Activated CD4-positive, alpha-beta T cell treated with anti-CD3 and anti-CD28 coated beads for 24 hours (primary cell): ENCODE measurements around the gene COL15A1.

Source experiments
- DNase-seq, 2 donors: peaks; one replicate each; pipeline ENCODE4 v3.0.0-alpha.2; 2020; ENCODE audit warnings: low read depth in 2 of 2

The COL15A1 gene

DNA sequence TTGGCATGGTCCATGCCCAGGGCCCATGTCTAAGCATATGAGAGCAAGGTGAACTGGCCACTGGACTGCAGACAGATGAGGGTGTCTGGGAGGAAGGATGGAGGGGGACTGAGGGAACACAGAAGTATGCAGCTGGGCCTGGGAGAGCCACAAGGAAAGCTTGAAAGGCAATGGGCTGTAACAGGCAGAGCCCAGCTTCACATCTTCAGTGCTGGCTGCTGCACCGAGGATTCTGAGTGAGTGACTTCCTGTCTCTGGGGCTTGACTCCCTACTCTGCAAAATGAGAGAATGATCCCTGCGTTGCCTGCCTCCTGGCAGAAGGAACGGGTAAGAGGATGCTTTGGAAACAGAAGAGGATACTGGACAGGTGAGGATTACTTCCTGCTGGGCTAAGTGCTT, 29.0 kb downstream of the COL15A1 start:
- DNase-seq, result no peak

DNA sequence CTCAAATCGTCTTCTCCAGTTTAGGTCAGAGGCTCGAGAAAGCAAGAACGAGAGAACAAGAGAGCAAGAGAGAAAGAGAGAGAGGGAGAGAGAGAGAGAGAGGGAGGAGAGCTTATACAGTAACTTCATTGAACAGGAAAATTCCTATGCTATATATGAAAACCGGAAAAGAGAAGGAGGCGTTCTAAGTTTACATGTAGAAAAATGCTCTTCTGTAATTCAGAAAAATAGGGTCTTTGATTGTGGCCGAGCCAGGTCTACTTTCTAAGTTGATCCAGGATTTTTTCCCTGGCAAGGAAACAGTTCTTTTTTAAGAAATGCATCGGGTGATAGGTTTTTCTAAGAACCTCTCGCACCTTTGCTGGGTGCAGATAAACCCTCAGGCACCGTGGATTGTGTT, 29.5 kb downstream of the COL15A1 start:
- no peak for DNase-seq

DNA sequence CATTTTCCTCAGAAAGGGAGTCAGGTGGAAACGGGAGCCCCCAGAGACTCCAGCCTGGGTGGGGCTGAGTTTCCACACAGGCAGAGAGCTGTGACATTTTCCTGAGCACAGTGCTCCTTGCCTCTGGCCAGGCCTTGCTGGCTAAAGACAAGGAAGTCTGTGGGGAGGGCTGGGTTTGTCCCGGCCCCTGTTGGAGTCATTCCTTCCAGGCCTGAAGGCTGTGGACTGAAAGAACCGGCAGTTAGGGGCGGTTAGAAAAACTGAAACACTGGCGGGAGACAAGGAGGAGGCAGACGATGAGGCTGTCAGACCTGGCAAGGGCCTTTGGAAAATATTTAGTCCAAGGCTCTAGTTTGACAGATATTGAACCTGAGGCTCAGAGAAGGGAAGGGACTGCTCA, 29.9 kb downstream of the COL15A1 start:
- DNase-seq, result no peak

DNA sequence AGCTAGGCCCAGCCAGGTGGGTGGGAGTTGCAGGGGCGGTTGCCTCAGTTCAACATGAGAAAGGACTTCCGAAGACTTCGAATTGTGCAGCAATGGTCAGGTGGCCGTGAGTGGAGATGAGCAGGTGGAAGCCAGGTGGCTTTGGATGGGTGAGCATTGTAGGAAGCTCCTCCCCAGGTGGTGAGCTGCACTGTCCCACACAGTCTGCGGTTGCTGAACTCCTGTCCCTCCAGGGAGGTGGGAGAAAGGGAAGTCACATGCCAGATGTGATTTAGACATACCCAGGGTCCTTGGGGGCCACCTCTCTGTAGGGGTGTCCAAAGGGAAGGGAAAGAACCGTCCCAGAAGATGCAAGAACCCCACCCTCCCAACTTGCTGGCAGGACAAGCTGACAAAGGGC, 30.4 kb downstream of the COL15A1 start:
- DNase-seq, result no peak

DNA sequence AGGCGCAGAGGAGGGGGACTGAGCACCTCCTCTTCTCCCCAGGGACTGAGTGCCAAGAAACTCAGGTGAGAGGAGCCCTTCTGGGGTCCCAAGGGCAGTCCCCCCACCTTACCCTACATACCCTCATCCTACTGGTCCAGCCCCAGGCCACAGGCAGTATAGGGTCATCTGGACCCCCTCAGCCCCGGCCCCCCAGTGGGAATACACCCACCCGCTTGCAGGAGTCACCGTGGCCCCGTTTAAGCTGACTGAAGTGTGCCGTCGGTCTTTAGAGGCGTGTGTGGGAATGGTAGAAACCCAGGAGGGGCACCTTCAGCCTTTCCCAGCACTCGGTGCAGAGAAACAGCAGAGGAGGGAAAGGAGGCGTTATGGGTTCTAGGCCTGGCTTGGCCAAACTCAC, 30.8 kb downstream of the COL15A1 start:
- no peak for DNase-seq

DNA sequence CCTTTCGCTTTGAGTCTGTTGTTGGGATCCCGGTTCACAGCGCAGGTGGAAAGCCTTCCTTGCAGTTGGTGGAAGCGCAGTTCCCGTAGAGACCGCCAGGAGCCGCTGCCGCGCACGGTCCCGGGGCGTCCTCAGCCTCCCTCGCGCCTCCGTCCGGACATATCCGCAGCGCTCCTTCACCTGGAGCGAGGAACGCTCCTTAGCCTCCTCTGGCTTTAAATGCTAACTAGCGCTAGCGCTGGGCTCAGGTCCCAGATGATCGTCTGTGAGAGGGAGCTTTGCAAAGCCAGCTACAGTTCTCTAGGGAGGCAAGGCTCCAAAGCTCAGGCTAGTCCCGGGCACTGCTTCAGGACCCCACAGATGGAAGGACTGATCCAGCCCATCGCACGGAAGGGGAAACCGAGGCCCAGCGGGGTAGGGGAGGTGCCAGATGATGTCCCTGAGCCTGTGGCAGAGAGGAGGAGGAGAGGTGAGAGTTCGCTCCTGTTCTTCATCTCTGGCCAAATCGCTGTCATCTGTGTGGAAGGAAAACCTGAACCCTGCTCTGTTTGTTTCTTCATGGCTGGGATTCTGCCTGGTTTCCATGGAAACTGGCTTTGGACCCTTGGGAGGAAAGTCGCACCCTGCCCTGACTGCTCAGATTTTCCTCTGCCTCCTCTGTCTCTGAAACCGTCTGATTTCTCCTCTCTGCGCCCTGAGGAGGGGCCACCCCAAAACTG, 31.4 kb downstream of the COL15A1 start:
- DNase-seq, result peak; percentile 75 to 78

DNA sequence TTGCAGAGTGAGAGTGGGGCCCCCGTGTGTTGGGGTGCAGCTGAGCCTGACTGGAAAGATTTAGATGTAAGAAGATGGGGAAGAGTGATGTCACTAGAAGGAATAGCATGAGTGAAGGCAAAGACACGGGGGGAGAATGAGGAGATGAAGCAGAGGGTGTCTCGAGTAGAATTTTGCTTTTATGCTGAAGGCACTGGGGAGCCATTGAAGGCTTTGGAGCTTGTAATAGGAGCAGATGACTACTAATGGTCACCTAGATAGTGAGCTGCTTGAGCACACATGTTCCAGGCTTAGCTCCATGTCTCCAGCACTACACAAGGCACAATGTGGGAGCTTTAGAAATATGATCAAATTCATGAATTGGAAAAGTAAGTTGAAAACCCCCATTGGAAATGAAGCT, 32.1 kb downstream of the COL15A1 start:
- DNase-seq, result no peak

DNA sequence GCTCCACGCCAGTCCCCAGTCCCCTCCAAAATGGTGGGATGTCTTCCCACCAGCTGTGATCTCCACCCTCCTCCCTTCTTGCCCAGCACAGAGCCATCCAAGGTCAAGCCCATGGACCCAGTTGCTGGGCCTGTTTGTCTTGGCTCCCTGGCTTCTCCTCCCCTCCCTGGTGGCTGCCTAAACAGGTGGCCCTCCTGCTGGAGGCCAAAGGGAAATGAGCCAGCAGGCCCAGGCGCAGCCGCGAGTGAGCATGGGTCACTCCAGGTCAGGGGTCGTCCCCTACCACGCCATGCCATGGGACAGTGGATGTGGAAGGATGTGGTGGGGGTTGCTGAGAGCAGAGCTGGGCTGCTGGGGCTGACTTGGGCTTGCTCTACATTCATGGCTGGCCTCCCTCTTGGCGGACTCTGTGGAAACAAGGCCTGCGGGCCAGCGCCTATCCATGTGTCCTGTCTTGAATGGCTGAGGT, 33.6 kb downstream of the COL15A1 start:
- no peak for DNase-seq

DNA sequence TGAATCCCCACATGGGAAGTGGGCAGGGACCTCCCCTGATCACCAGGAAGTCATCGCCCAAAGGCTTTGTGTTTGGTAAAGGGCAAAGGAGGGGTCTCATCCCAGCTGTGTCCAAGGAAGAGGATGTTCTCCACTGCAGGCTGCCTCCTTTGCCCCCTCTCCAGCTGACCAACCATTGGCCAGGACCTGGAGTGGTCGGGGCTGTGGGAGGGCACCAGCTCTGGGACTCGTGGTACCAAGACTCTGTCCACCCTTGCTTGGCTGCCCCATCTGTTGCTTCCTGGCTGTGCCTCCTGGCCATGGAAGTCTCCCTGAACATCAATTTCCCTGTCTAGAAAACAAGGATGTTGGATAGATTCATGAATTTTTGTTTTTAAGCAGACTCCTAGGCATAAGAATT, 34.1 kb downstream of the COL15A1 start:
- no peak for DNase-seq

DNA sequence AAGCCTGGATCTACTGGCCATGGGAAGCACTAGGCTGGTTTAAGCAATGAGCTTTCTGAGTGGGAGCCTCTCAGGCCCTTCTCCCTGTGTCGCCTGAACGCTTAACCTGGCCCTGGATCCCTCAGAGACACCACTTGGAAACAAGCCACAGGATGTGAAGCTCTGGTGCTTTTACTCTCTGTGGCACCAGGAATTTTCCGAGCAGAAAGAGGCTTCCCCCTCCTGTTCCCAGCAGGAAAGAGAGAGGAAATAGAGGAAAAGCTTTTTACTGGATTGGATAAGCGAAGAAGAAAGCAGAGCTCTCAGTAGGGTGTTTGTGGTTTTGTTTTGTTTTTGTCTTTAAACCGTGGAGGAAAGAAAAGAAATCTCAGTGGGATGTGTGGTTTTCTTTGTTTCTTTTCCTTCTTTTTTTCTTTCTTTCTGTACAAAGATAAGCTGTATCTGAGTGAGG, 34.5 kb downstream of the COL15A1 start:
- no peak for DNase-seq

DNA sequence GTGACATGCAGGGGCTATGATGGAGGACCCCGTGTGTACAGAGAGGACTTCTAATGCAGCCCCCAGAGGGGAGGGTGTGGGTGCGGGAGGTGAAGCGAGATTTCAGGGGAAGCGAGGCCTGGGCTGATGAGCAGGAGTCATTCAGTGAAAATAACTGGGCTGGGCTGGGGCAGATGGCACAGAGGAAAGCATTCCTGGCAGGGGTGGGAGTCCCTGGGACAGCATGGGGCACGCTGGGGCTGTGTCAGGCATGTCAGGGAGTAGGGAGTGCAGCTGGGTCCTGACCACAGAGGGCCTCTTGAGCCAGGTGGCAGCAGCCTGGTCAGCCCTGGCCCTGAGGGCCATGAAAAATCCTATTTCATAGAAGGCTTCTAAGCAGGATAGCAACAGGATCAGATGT, 36.6 kb downstream of the COL15A1 start:
- DNase-seq, result no peak

DNA sequence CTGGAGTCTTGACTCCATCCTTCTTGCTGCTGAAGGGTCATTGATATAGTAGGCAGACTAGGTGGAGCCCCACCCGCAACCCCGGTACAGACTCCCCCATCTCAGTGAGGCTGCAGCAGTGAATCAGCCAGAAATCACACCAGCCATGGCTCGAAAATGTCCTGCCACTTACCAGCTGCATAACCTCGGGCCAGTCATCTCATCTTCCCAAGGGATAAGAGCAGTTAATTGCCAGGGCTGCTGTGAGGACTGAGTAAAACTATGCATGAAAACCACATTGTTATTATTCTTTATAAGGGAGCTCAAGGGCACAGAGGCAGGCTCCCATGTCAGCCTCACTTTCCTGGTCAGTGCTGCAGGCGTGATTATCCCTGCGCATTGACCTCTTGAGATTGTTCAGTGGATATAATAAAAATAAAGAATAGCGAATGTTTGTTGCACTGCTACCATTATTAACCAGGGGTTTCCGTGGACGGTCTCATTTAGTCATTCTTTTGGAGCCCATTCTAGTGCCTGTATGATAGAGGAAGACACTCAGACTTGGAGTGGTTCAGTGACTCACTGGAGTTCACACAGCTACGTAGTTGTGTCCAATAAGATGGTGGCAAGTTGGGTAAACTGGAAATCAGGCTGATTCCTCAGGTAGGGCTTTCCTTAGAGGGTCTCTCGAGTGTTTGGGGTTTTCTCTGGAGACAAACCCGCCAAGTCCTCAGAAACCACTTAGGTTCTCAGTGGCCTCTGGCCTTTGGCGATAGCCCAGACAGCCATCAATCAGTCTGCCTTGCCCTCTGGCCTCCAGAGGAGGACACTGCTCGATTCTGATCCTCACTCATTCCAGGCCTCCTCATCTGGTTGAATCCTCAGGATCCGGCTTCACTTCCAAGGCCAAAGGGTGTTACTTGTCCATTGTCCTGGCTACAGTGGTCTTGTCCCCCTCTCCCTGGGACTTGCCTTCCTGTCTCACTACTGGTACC, 39.9 kb downstream of the COL15A1 start:
- no peak for DNase-seq

DNA sequence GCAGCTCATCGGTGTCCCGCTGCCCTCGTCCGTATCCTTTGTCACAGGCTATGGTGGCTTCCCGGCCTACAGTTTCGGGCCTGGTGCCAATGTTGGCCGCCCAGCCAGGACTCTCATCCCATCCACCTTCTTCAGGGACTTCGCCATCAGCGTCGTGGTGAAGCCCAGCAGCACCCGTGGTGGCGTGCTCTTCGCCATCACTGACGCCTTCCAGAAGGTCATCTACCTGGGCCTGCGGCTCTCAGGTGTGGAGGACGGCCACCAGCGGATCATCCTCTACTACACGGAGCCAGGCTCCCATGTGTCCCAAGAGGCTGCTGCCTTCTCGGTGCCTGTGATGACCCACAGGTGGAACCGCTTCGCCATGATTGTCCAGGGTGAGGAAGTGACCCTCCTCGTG, 41.9 kb downstream of the COL15A1 start:
- DNase-seq, result no peak

DNA sequence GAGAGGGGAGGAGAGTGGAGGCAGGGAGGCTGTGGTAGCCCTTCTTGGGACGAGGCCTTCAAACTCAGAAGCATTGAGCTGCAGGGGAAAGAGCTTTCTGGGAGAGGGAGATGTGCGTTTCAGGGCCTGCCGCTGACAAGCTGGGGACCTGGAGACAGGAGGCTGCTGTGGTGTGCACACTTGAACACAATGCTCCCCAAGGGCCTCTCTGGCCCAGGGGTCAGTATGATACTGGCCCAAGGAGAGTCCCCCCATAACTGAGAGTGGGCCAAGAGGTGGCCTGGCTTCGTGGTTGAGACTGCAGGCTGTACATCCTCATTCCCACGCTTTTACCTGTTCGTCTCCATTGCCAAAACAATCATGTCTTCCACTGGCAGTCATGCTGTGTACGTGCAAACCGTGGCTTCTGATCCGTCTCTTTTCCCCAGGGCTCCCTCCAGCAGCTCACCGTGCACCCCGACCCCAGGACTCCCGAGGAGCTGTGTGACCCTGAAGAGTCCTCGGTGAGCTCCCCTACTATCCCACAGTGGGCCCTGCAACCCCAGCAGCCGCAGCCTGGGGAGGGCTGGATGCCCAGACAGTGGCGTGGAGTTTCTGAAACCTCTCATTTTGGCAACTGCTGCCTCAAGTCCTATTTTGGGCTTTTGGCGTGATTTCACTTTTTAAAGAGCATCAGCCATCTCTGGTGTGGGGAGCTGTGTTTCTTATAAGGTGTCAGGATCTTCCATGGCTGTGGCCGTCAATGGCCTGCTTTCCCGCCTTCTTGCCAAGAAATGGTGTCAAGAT, 43.4 kb downstream of the COL15A1 start:
- DNase-seq, result no peak

DNA sequence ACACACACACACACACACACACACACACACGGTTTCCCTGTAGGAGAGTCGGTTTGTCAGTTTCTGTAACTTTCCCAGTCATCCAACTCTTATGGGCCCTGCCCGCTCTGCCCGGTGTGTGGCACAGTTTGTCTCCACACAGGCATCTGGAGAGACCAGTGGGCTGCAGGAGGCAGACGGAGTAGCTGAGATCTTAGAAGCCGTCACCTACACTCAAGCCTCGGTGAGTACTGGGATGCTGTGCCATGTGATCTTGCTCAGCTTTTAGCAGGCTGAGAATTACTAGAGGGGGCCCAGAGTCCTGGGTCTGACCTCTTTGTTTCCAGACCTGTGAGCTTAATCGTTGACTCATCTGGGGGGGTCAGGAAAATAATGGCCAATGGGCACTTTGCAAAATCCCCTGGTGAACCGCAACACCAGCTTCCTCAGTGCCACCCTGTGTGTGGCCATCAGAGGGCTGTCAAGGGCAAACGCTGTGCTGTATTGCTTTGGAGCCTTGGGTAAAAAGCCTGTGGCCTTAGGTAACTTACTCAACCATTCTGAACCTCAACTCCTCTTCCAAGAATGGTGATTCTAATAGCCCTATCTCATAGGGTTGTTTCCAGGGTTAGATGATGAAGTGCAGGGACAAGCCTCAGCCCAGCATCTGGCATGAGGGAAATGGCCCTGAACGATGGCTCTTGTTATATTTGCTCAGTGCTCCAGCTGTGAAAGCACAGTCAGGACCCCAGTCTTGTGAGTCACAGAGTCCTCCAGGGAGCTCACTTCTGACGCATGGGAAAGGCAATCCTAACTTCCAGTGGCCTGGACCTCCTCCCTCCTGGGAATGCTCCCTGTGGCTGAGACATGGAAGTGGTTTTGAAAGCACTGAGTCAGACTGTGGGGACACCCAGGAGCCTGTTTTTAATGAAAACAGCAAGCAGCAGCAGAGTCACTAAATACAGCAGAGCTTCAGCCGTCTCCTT, 45.6 kb downstream of the COL15A1 start:
- DNase-seq, result no peak

DNA sequence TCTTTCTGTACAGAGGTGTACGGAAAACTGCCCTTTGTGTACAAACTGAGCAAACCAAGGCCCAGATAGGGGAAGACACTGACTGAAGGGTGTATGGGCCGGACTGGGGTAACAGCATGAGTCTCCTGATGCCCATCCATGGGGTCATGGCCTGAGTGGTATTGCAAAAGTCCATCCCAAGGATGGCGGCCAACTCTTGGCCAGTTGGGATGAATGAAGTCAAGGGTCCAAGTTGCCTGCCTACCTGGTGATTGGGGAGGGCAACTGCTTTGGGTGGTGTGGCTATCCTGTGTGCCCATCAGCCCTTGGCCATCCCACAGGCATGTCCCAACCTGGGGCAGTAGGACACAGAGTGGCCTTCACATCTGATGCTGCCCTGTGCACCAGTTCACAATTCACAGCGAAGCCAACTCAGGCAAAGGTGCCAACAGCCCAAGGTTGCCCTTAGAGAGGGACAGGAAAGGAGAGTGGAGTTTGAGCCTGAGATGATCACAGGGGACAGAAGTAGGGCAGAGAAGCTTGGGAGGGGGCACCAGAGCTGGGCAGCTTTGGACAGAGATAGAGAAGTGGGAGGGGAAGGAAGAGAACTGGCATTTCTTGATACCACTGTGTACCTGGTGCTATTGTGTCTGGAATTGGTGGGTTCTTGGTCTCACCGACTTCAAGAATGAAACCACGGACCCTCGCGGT, 46.6 kb downstream of the COL15A1 start:
- DNase-seq, result no peak

DNA sequence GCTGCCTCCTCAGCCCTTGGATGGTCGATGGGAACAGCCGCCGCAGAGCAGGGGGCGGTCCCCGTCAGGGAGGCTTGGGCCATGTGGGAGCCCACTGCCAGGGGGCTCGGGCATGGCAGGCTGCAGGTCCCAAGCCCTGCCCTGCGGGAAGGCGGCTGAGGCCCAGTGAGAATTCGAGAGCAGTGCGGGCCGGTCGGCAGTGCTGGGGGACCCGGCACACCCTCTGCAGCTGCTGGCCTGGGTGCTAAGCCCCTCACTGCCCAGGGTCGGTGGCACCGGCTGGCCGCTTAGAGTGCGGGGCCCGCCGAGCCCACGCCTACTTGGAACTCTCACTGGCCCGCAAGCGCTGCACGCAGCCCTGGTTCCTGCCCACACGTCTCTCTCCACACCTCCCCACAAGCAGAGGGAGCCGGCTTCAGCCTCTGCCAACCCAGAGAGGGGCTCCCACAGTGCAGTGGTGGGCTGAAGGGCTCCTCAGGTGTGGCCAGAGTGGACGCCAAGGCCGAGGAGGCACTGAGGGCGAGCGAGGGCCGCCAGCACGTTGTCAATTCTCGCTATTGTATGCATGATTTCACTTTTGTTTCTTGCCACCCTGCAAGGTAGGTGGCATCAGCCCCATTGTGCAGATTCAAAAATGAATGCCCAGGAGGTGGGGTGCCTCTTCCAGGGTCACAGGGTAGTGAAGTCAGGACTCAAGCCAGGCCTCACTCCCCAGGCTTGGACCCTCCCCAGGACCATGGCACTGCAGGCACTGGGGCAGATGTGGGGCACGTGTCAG, 48.6 kb downstream of the COL15A1 start:
- no peak for DNase-seq

DNA sequence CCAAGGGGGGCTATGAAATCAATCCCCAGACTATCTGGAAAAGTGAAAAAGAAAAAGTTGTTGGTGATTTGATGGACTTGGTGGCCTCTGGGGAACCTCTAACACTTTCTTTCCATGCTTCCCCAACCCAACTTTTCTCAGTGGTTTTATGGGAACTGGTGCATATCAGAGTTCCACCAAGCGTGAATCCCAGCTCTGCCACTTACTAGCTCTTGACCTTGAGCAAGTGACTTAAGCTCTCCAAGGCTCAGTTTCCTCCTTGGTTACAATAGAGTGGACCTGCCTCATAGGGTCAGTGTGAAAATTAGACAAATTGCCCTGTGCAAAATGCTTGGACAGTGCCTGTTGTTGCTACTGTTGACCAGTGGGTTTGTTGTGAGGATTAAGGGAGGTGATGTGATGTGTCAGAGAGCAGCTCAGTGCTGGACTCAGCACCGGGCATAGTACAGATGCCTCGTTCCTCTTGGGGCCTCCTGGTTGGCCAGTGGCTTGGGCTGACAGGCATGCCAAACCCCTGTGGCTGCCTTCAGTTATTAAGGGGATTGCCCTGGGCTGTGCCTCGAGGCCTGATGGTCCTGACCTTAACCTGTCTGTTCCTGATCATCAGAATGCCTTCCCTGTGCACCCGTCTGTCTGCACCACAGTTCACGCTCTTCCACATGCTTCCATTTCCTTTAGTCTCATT, 49.3 kb downstream of the COL15A1 start:
- DNase-seq, result no peak

DNA sequence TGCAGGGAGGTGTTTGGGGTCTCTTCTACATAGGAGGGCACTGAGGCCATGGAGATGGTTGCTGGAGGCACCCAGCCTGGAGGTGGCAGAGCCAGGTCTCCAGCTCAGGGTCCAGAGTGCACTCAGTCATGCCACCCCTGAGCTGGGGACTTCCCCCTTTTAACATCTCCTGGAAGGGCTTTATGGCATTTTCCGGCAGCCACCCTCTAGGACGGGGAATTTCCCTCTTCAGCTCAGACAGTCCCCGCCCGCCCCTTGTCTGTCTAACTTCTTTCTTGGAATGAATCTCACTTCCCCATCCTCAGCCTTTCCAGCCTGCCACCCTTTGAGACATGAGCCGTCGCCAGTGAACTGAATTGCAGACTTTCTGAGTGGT, 49.9 kb downstream of the COL15A1 start:
- peak; percentile 11 to 32 for DNase-seq
